Upper lobe of left lung (tissue), 6 donors: ENCODE measurements around the gene MAML2. TPM values are rescaled to one million over a fixed set of nuclear protein-coding genes. Genes with fewer than 3 reads are reported as not detected.

Experiments used
- ATAC-seq, 2 donors: fragments of 200-7000 bp; cut with Tn5 transposase; one replicate each; pipeline ENCODE4 v1.9.1; 2022; ENCODE audit warnings: mild to moderate bottlenecking in 2 of 2, moderate library complexity in 2 of 2; ENCODE audit not compliant: low FRiP score in 2 of 2
- DNase-seq, 2 donors: peaks; one replicate each; pipeline ENCODE4 v3.0.0-alpha.2; 2019 to 2020
- H3K27ac ChIP-seq, 4 donors: fragments of 200-600 bp; sonication (generic); one replicate each; pipeline ENCODE4 v1.5.1; 2016 to 2019
- H3K27me3 ChIP-seq, 4 donors: fragments of 200-600 bp; sonication (generic); one replicate each; pipeline ENCODE4 v1.5.1; 2017 to 2019
- H3K36me3 ChIP-seq, 4 donors: fragments of 200-600 bp; sonication (generic); one replicate each; pipeline ENCODE4 v1.5.1; 2016 to 2019
- H3K4me1 ChIP-seq, 4 donors: fragments of 200-600 bp; sonication (generic); one replicate each; pipeline ENCODE4 v1.5.1; 2018 to 2019
- H3K4me3 ChIP-seq, 4 donors: fragments of 200-600 bp; sonication (generic); one replicate each; pipeline ENCODE4 v1.5.1; 2017 to 2019; ENCODE audit warnings: mild to moderate bottlenecking in 2 of 4, moderate library complexity in 1 of 4
- H3K9me3 ChIP-seq, 4 donors: fragments of 200-600 bp; sonication (generic); one replicate each; pipeline ENCODE4 v1.5.1; 2018 to 2019
- CTCF ChIP-seq, 6 experiments: fragments of 450-650 bp in 4 of 6; fragments of 200-600 bp in 2 of 6; sonication (generic) in 2 of 6; IDR thresholded peaks; one replicate each; pipeline ENCODE4 v1.5.1; 2016 to 2019; ENCODE audit warnings: antibody characterized with exemption in 6 of 6
- EP300 ChIP-seq, 4 donors: sonication (generic); formaldehyde crosslinking; IDR thresholded peaks; one replicate each; pipeline ENCODE4 v1.5.1; 2017; ENCODE audit warnings: antibody characterized with exemption in 4 of 4, control low read depth in 2 of 4
- POLR2A ChIP-seq, 4 donors: fragments of 450-650 bp; IDR thresholded peaks; one replicate each; pipeline ENCODE4 v1.5.1; 2016 to 2017; ENCODE audit warnings: antibody characterized with exemption in 4 of 4, mild to moderate bottlenecking in 2 of 4
- POLR2AphosphoS5 ChIP-seq, 2 donors: sonication (generic); formaldehyde crosslinking; IDR thresholded peaks; one replicate each; pipeline ENCODE4 v1.5.1; 2017; ENCODE audit warnings: antibody characterized with exemption in 2 of 2
- WGBS, 2 donors: methylation state at CpG; one replicate each; pipeline ENCODE4 v1.1.5; 2017 to 2018; 5-methylcytosine and 5-hydroxymethylcytosine counted together
- total RNA-seq, 6 donors: library from RNA; depleted of rRNA in 4 of 6; stranded (reverse); fragments of >200 nt in 4 of 6; gene quantifications; one replicate each; pipeline versions ENCODE4 v1.1.0 to v1.2.1, GENCODE V29; 2016 to 2021
- donor health status: DM: no; HTN: no; CAD: no; lungs with moderate emphysema.
- donor health status: DM: no; HTN: yes; CAD: no; lungs with severe emphysema.

MAML2 gene
- total RNA-seq, 6 donors from 2014 or later, result 19.5 to 36.6 (median 26.3) TPM

- DNase-seq, result no peak
- H3K36me3 ChIP-seq, result no peaks in the 10 kb centered on the region
- no peak overlapping the region for H3K4me3 ChIP-seq
- no peaks in the 10 kb centered on the region for H3K4me1 ChIP-seq
- ATAC-seq, result no peak
- TF ChIP-seq POLR2AphosphoS5 (IDR thresholded peaks at IDR 0.05) (no peak), CTCF (IDR thresholded peaks at IDR 0.05) (no peak), EP300 (IDR thresholded peaks at IDR 0.05) (no peak), POLR2A (IDR thresholded peaks at IDR 0.05) (no peak)
- no peaks in the 10 kb centered on the region for H3K9me3 ChIP-seq
- no peaks in the 10 kb centered on the region for H3K27me3 ChIP-seq
- no peak overlapping the region for H3K27ac ChIP-seq
- 96 to 100% methylated on average over 2 to 3 of the region's 3 CpGs for WGBS, 2 donors
Measured at GRCh38 chr11:96119211-96119610, 223.8 kb downstream of the MAML2 start.

- no peak for DNase-seq
- no peak for ATAC-seq
- 92 to 97% methylated on average over 3 of the region's 3 CpGs for WGBS, 2 donors
- Histone ChIP-seq H3K27me3 (no peaks in the 10 kb centered on the region), H3K4me3 (no peak overlapping the region), H3K9me3 (no peaks in the 10 kb centered on the region), H3K27ac (no peak overlapping the region), H3K4me1 (peaks cover 0 to 14% (median 3%) of the 10 kb centered on the region in 4 donors), H3K36me3 (no peaks in the 10 kb centered on the region)
- TF ChIP-seq POLR2A (IDR thresholded peaks at IDR 0.05) (no peak), EP300 (IDR thresholded peaks at IDR 0.05) (no peak), CTCF (IDR thresholded peaks at IDR 0.05) (no peak), POLR2AphosphoS5 (IDR thresholded peaks at IDR 0.05) (no peak)
Measured at GRCh38 chr11:96116376-96116775, 226.6 kb downstream of the MAML2 start.

- Histone ChIP-seq H3K27ac (peak overlapping the region in 2 of 4 donors; percentile 26 to 51), H3K4me1 (peaks cover 0 to 14% (median 3%) of the 10 kb centered on the region in 4 donors), H3K36me3 (no peaks in the 10 kb centered on the region), H3K27me3 (no peaks in the 10 kb centered on the region), H3K9me3 (no peaks in the 10 kb centered on the region), H3K4me3 (no peak overlapping the region)
- no peak for DNase-seq
- 77 to 81% methylated on average over 5 of the region's 5 CpGs for WGBS, 2 donors
- peak in 1 of 2 donors; percentile 64 for ATAC-seq
- TF ChIP-seq EP300 (IDR thresholded peaks at IDR 0.05) (no peak), POLR2A (IDR thresholded peaks at IDR 0.05) (no peak), POLR2AphosphoS5 (IDR thresholded peaks at IDR 0.05) (no peak), CTCF (IDR thresholded peaks at IDR 0.05) (no peak)
Measured at GRCh38 chr11:96114178-96115064, 228.6 kb downstream of the MAML2 start.

GRCh38 chr11:96113193-96113681 is 229.8 kb downstream of the MAML2 start:
- no peak for DNase-seq
- no peaks in the 10 kb centered on the region for H3K27me3 ChIP-seq
- WGBS, 2 donors, result 53 to 58% methylated on average over 4 of the region's 4 CpGs
- no peaks in the 10 kb centered on the region for H3K9me3 ChIP-seq
- peak in 1 of 2 donors; percentile 70 for ATAC-seq
- H3K27ac ChIP-seq, result peak overlapping the region in 2 of 4 donors; percentile 26 to 67
- peaks cover 0 to 14% (median 3%) of the 10 kb centered on the region in 4 donors for H3K4me1 ChIP-seq
- H3K4me3 ChIP-seq, result no peak overlapping the region
- H3K36me3 ChIP-seq, result no peaks in the 10 kb centered on the region
- no peak for TF ChIP-seq CTCF (IDR thresholded peaks at IDR 0.05)
- TF ChIP-seq EP300 (IDR thresholded peaks at IDR 0.05), result no peak
- TF ChIP-seq POLR2A (IDR thresholded peaks at IDR 0.05), result no peak
- TF ChIP-seq POLR2AphosphoS5 (IDR thresholded peaks at IDR 0.05), result no peak
